Urinary bladder (tissue), 4 donors: ENCODE measurements around the gene WBP4. TPM values are rescaled to one million over a fixed set of nuclear protein-coding genes. Genes with fewer than 3 reads are reported as not detected.
"Not testable (repeated sequence)": the region's sequence is repeated elsewhere in the genome, so short reads cannot be mapped to it uniquely, and the experiment has no call there.

Experiments used
- DNase-seq: peaks from one replicate; pipeline ENCODE4 v3.0.0-alpha.2; 2015; ENCODE audit errors: extremely low spot score
- H3K27ac ChIP-seq: one replicate; pipeline ENCODE4 v1.5.1; 2013; ENCODE audit warnings: low read depth, mild to moderate bottlenecking, moderate library complexity
- H3K36me3 ChIP-seq: one replicate; pipeline ENCODE4 v1.6.1; 2013; ENCODE audit warnings: mild to moderate bottlenecking, moderate library complexity; ENCODE audit not compliant: insufficient read depth
- H3K4me1 ChIP-seq: one replicate; pipeline ENCODE4 v1.6.1; 2013; ENCODE audit warnings: mild to moderate bottlenecking, moderate library complexity; ENCODE audit not compliant: insufficient read depth
- H3K4me3 ChIP-seq: one replicate; pipeline ENCODE4 v1.5.1; 2013; ENCODE audit warnings: low read depth, low read length
- WGBS: extraction: QIAGEN DNeasy Blood & Tissue Kit; methylation state at CpG from one replicate; pipeline ENCODE4 v1.1.7; 2013; 5-methylcytosine and 5-hydroxymethylcytosine counted together
- polyA plus RNA-seq: library from polyadenylated mRNA; stranded (reverse); fragments of 200-250 nt; gene quantifications from one replicate; pipeline ENCODE4 v1.2.3, GENCODE V29; 2013
- total RNA-seq: library from RNA; depleted of rRNA; stranded (reverse); fragments of >200 nt; gene quantifications from one replicate; pipeline ENCODE4 v1.2.3, GENCODE V29; 2014
- donor health status: healthy with polysubstance abuse.
- donor health status: healthy.

Gene WBP4
- total and polyA plus RNA-seq, 2 donors: 14.5 TPM

DNA sequence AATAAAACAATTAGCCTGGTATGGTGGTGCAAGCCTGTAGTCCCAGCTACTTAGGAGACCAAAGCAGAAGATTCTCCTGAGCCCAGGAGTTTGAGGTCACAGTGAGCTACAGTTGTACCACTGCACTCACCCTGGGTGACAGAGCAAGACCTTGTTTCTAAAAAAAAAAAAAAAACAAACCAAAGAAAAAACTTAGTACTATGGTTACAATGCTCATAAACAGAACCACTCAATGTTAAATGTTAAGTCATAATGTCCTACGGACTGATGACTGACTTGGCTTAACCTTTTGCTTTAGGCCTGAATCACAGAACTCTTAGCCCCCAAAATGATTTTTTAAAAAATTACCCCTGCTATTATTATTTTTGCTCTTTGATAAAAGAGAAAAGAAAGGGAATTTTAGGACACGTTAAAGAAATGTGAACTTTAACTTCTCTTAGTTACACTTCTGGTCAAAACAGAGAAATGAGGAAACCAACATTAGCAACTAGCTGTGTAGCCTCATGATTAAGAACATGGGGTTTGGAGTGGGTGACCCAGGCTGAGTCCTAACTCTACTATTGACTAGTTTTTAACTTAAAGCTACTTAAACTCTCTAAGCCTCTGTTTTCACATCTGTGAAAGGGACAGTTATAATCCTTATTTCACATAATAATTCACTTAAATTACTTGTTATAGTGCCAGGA is 28.5 kb upstream of the WBP4 start:
- Histone ChIP-seq H3K27ac (no peak overlapping the region), H3K4me3 (no peak overlapping the region), H3K36me3 (no peaks in the 10 kb centered on the region), H3K4me1 (no peaks in the 10 kb centered on the region)
- WGBS: 61% methylated on average over 2 of the region's 2 CpGs
- no peak for DNase-seq

DNA sequence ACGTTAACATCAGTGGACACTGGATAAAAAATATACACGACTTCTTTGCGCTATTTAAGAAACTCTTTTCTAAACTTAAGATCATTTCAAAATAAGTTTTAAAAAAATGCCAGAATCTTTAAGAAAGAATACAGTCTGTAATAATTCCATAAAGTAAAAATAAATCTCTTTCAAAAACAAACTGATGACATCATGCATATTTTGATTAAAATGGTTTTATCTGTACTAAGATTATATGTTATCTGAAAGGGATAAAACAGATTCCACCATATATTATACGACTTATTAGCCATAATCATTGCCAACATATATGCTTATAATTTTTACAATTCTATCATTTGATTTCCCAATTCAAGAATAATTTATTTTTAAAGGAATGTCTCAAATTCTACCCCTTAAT is 26.9 kb upstream of the WBP4 start:
- no peaks in the 10 kb centered on the region for H3K36me3 ChIP-seq
- no peaks in the 10 kb centered on the region for H3K4me1 ChIP-seq
- no peak overlapping the region for H3K4me3 ChIP-seq
- no peak for DNase-seq
- no peak overlapping the region for H3K27ac ChIP-seq
- WGBS: 74% methylated on average over 4 of the region's 4 CpGs

DNA sequence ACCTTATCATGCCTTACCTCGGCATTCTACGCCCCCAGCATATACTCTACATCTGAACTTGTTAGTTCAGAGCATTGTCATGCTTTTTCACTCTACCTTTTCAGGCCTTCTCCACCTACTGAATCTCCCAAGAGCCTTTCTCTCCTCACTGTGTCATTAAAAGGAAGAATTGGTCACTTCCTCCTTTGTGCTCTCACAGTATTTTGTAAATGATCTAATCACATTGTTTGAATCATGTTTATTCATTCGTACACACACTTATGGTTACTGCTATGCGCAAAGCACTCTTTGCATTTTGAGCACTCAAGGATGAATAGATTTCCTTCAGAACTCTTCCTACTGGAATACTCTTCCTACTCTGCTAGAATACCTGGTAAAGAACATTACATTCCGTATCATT is 26.4 kb upstream of the WBP4 start:
- 93% methylated on average over 5 of the region's 5 CpGs for WGBS
- Histone ChIP-seq H3K27ac (no peak overlapping the region), H3K4me3 (no peak overlapping the region), H3K4me1 (no peaks in the 10 kb centered on the region), H3K36me3 (no peaks in the 10 kb centered on the region)
- no peak for DNase-seq

DNA sequence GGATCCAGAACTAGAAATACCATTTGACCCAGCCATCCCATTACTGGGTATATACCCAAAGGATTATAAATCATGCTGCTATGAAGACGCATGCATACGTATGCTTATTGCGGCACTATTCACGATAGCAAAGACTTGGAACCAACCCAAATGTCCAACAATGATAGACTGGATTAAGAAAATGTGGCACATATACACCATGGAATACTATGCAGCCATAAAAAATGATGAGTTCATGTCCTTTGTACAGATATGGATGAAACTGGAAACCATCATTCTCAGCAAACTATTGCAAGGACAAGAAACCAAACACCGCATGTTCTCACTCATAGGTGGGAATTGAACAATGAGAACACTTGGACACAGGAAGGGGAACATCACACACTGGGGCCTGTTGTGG is 24.8 kb upstream of the WBP4 start:
- not testable (repeated sequence) for H3K27ac ChIP-seq, H3K36me3 ChIP-seq, H3K4me1 ChIP-seq, H3K4me3 ChIP-seq, DNase-seq
- WGBS: 96% methylated on average over 5 of the region's 5 CpGs

DNA sequence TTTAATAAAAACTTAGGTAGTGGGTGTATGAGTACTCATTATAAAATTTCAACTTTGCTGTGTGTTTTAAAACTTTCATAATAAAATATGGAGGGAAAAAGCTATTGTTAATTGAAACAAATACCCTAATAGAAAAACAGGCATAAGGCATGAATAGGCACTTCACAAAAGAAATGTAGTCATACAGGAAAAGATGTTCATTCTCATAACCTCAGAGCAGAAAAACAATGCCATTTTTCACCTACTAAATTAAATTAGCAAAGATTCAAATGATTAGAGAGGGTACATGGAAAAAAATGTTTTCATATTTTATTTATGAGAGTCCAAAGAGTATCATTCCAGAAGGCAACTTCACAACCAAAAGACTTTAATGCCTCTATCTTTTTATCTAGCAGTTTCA is 21.6 kb upstream of the WBP4 start:
- H3K36me3 ChIP-seq: no peaks in the 10 kb centered on the region
- no peaks in the 10 kb centered on the region for H3K4me1 ChIP-seq
- DNase-seq: no peak
- H3K4me3 ChIP-seq: no peak overlapping the region
- no peak overlapping the region for H3K27ac ChIP-seq

DNA sequence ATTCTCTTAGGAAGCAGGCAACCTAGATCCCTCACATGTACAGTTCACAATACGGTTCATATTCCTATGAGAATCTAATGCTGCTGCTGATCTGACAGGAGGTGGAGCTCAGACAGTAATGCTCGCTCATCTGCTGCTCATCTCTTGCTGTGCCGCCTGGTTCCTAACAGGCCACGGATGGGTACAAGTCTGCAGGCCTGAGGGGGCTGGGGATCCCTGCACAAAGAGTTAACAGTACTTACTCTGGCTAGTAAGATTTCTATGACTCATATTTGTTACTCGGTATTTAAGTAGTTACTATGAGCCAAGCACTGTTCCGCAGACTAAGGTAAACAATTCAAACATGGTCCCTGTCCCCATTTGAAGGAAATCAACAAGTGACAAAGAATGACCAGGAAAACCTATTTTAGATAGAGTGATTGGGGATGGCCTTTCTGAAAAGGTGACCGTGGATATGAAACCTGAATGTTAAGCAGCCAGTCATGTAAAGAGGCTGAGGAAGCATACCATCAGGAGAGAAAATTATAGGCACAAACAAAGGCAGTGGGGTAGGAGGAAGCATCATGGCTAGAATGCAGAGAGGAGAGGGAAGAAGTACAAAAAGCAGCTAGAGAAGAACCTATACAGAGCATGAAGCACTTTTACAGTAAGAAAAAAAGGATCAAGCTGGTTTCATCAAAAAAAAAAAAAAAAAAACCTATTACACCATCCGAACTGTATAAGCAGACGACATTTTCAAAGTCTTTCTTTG is 20.6 kb upstream of the WBP4 start:
- no peak overlapping the region for H3K4me3 ChIP-seq
- DNase-seq: no peak
- H3K27ac ChIP-seq: no peak overlapping the region
- WGBS: 75% methylated on average over 9 of the region's 9 CpGs
- no peaks in the 10 kb centered on the region for H3K36me3 ChIP-seq
- H3K4me1 ChIP-seq: no peaks in the 10 kb centered on the region

DNA sequence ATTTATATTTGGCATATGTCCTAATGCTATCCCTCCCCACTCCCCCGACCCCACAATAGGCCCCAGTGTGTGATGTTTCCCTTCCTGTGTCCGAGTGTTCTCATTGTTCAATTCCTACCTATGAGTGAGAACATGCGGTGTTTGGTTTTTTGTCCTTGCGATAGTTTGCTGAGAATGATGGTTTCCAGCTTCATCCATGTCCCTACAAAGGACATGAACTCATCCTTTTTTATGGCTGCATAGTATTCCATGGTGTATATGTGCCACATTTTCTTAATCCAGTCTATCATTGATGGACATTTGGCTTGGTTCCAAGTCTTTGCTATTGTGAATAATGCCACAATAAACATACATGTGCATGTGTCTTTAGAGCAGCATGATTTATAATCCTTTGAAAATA is 18.9 kb upstream of the WBP4 start:
- DNase-seq, H3K27ac ChIP-seq: not testable (repeated sequence)

DNA sequence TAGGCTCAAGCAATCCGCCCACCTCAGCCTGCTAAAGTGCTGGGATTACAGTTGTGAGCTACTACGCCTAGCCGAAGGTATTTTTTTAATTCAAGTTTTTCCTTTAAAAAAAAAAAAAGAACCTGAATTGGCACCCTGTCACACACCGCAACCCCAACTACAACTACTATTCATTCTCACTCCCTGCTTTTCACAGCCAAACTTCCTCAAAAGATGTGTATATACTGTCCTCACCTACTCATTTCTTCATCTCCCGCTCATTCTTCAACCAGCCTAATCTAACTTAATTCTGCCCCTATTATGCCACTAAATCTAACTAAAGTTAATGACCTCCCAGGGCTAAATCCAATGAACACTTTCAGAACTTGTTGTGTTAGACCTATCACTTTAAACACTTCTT is 12.7 kb upstream of the WBP4 start:
- Histone ChIP-seq H3K4me1 (no peaks in the 10 kb centered on the region), H3K27ac (no peak overlapping the region), H3K36me3 (no peaks in the 10 kb centered on the region), H3K4me3 (no peak overlapping the region)
- 95% methylated on average over 5 of the region's 5 CpGs for WGBS
- DNase-seq: no peak

More for the DNA sequence above, 18.9 kb upstream of the WBP4 start:
- not testable (repeated sequence) for H3K36me3 ChIP-seq, H3K4me1 ChIP-seq, H3K4me3 ChIP-seq
- WGBS: 95% methylated on average over 3 of the region's 4 CpGs

DNA sequence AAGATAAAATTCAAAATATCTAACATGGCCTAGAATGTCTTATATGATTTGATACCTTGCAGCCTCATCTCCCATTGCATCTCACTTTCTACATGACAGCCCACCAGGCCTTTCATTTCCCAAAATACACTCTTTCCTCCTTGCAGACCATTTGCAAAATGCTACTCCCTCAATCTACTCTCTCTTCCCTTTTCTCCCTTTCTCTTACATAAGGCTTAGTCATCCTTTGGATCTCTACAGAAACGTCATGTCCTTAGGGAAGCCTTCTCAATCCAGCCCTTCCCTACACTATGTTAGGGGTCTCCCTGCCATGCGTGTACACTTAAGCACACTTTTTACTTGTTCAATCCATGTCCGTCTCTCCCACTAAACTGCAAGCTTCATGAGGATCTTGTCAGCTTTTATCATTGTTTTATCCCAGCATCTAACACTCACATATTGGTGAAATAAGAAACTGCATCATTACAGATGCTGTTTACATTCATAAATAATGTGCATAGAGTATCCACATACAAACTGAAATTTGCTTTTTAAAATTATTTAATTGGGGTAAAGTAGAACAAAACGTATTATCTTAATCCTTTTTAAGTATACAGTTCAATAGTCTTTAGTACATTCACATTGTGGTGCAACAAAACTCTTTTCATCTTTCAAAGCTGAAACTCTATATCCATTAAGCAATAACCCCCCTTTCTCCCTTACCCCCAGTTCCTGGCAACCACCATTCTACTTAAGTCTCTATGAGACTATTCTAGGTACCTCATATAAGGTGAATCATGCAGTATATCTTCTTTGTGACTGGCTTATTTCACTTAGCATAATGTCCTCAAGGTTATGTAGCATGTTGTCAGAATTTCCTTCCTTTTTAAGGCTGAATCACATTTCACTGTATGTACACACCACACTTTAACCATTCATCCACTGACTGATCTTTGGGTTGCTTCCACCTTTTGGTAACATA is 11.5 kb upstream of the WBP4 start:
- 88% methylated on average over 4 of the region's 4 CpGs for WGBS
- H3K36me3 ChIP-seq: no peaks in the 10 kb centered on the region
- H3K4me1 ChIP-seq: no peaks in the 10 kb centered on the region
- no peak overlapping the region for H3K27ac ChIP-seq
- no peak for DNase-seq
- no peak overlapping the region for H3K4me3 ChIP-seq

DNA sequence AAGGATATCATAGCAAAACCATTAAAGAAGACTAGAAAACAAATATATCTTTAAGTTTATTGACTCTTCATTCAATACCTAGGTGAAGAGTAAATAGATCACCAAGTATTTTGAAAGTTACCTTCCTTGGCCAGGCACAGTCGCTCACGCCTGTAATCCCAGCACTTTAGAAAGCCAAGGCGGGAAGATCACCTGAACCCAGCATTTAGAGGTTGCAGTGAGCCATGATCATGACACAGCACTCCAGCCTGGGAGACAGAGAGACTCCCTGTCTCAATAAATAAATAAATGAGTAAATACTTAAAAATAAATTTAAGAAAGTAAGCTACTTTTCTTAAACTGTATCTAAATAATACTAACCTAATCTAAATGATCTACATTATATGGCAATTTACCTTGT is 8.9 kb upstream of the WBP4 start:
- Histone ChIP-seq H3K27ac (no peak overlapping the region), H3K36me3 (no peaks in the 10 kb centered on the region), H3K4me1 (peaks cover 1% of the 10 kb centered on the region), H3K4me3 (no peak overlapping the region)
- no peak for DNase-seq
- 89% methylated on average over 3 of the region's 3 CpGs for WGBS

DNA sequence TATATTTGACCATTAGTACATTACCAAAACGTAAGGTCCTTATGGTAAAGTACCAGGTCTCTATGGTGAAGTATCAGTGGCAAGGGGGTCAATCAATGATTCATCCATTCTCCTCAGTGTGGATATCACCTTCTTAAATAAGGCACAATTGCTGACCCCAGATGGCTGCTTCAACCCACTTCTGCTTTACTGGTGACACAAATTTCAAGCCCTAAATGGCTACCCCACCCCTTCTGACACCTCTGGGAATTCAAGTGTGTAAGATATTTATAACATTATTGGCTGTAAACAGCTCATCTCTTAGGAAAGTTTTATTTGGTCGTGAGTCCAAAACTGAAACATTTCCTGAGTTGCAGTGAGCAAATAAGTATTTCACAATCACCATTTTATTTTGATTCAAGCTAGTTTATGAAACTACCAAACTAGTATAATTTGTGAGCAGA is 7.9 kb upstream of the WBP4 start:
- peak overlapping the region; percentile 60 for H3K27ac ChIP-seq
- H3K36me3 ChIP-seq: no peaks in the 10 kb centered on the region
- no peak overlapping the region for H3K4me3 ChIP-seq
- DNase-seq: no peak
- peaks cover 2% of the 10 kb centered on the region for H3K4me1 ChIP-seq
- 50% methylated on average over 2 of the region's 2 CpGs for WGBS

DNA sequence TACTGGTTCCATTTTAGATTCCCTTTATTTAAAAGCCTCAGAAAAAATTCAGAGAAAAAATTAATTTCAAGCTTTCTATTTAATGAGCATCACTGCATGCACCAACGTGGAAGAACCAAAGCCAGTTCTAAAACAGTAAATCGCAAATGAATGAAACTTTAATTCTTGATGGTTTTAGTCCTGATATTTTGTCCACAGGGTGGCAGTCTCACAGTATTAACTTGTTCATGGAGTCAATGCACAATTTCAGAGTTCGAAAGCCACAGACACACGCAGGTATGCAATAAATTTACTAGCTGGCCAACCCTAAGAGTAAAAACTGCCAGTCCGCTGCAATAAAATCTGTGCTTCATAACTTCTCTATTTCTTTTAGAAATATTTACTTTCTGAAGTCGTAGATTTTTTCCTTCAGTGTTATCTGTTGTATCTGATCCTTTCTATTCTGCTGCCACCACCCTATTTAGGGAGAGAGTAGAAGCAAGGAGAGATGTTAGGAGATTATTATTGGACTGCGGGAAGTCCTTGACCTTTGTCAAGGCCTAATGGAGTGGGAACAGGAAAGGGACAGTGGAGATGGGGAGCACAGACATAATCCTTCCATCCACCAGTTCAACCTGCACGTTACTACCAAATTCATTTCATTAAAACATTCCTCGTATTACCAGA is 7.0 kb upstream of the WBP4 start:
- Histone ChIP-seq H3K36me3 (no peaks in the 10 kb centered on the region), H3K4me1 (peaks cover 2% of the 10 kb centered on the region), H3K4me3 (peak overlapping the region; percentile 23), H3K27ac (peak overlapping the region; percentile 79)
- DNase-seq: peak; percentile 21
- WGBS: 32% methylated on average over 9 of the region's 9 CpGs

DNA sequence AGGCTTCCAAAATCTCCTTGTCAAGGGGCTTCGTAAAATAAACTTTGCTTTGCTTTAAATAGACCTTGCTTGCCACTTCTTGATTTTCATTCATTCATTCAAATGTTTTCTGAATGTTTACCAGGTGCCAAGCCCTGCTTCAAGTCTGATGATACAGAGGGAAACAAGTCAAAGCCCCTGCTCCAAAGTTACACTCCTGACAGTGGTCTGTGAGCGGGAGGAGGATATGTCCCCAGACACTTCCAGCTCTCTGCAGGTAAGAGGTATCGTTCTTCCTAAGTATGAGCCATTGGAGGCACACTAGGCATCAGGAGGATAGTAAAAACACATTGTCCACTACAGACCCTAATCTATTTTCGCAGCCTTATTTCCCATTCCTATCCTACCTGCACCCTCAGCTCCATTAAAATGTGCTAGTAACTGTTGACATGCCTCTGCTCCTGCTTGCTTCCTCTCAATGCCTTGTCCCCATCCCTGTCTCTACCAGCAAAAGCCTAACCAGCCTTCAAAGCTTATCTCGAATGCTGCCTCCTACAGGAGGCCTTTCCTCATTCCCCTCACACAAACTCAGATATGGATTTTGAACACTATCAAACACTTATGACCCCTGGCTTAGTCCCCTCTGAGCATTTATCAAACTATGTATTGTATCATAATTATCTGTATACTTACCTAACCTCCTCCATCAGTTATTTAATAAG is 6.2 kb upstream of the WBP4 start:
- Histone ChIP-seq H3K4me3 (no peak overlapping the region), H3K36me3 (no peaks in the 10 kb centered on the region), H3K4me1 (peaks cover 2% of the 10 kb centered on the region), H3K27ac (peak overlapping the region; percentile 79)
- DNase-seq: no peak
- 85% methylated on average over 5 of the region's 5 CpGs for WGBS
